ENCODE measurements around the gene C9orf43.
A peak's percentile ranks its signal among the peaks of the same experiment; 100 is the strongest.
"Not testable (repeated sequence)": the region's sequence is repeated elsewhere in the genome, so short reads cannot be mapped to it uniquely, and the experiment has no call there.

The C9orf43 gene

DNA sequence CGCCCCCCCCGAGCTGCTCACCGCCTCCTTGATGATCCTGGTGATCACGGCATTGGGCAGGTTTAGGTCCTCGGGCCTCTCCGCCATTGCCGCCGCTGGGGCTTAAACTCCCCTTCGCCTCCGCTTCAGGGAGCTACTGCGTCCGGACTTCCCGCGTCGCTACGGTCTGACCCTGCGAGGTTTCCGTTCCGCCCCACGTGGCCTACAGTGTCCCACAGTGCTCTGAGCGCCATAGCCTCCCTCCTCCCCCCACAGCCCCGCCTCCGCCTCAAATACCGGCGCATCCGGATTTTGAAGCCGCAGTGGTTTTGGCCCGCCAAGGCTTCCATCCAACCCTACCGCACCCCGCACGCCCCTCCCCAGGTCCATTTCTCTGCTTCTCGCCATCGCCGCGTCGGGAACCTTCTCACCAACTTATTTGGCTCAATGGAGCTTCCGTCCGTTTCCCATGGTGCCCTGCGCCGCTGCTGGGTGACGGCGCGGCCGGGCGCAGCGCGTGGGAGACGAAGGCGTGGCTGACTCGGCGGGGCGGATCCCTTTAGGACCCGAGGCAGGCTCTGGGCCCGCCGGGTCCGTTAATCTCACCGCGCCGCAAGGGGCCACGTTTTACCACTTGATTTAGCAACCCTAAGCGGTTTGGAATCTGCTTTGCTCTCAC lies at the start of gene C9orf43, which contains the start of gene POLE3:
C9orf43 (plus strand) TSS at position 541 of the 658 bp plus-strand sequence. CDS start 2,747 bp downstream, outside the sequence.
POLE3 (minus strand) TSS at position 469 of the 658 bp plus-strand sequence; CDS start at position 87, 382 bp downstream.
- peak; percentile 93 for DNase-seq (ENCODE audit: low spot score)

DNA sequence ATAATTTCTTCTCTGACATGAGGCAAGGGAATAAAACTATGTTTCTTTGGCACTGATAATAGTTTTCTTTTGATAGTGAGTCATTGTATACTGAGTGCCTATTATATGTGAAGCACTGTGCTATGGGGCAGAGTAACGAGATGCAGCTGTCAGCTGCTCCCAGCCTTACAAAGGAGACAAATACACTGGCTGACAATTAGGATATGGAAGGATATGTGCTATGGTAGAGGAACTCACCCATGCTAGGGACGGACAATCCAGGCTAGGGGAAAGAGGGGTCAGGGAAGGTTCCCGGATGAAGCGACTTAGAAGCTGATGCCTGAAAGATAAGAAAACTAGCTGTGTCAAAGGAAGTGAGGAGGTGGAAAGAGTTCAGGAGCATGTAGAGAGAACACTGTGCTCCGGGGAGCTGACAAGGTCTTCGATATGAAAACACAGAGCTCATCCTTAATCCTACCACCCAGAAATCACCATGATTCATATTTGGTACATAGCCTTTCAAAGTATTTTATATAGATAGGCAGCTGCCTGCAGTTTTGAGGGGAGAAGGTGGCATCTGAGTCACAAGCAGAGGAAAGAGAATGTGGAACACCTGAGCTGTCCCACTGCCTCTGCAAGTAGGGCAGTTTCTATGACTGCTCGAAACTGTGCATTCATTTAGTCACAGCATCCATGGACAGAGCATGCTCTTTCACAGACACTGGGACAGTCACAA lies 49.1 kb upstream of the C9orf43 start:
- DNase-seq (ENCODE audit: low spot score) = peak; percentile 54

DNA sequence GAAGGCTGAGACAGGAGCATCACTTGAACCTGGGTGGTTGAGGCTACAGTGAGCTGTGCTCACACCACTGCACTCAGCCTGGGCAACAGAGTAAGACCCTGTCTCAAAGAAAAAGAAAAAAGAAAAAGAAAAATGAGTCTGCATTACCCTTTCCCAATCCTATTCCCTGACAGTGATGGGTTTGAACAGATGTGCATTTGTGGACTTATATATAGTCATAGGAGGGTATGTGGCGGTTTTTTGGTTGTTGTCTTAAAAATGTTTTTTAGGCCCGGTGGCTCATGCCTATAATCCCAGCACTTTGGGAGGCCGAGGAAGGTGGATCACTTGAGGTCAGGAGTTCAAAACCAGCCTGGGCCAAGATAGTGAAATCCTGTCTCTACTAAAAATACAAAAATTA lies 47.2 kb upstream of the C9orf43 start:
- DNase-seq (ENCODE audit: low spot score) = no peak

GRCh38 chr9:113364951-113365350 lies 45.6 kb upstream of the C9orf43 start:
- DNase-seq (ENCODE audit: low spot score) = no peak

DNA sequence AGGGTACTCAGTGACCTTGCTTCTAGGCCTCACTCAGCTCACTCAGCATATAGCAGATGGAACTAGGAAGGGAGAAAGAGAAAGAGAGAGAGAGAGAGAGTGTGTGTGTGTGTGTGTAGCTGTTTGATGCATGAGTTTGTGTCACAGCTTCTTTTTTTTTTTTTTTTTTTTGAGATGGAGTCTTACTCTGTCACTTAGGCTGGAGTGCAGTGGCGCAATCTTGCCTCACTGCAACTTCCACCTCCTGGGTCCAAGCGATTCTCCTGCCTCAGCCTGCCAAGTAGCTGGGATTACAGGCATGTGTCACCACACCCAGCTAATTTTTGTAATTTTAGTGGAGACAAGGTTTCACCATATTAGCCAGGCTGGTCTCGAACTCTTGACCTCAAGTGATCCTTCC lies 44.9 kb upstream of the C9orf43 start:
- DNase-seq (ENCODE audit: low spot score) = not testable (repeated sequence)

- DNase-seq (ENCODE audit: low spot score) = no peak
Measured at GRCh38 chr9:113368348-113368981, 42.1 kb upstream of the C9orf43 start.

DNA sequence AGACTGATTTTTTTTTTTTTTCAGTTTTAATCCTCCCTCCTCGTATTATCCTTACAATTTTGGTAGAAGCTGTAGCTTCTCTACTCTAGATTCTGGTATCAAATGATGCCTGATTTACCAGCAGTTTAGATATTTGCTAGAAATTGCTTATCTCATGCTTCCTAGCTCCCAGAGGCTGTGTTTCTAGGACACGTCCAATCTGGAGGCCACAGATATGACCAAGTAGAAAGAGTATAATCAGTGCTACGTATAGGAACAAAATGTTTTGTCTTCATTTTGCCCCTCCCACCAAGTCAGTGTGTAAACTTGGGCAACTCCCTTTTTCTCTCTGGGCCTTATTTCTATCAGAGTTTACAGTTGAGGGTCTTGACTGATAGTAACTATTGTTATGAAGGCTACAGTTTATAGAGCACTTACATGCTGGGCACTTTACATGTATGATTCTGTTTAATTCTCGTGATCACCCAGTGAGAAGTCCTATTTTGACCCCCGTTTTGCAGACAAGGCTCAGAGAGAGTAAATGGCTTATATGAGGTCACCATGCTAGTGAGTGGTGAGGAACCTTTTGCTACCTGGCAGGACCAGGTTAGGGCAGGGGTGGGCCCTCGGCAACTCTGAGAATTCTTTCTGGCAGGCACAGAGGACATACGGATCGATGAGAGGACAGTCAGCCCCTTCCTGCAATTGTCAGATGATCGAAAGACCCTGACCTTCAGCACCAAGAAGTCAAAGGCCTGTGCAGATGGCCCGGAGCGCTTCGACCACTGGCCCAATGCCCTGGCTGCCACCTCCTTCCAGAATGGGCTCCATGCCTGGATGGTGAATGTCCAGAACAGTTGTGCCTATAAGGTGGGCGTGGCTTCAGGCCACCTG lies 41.3 kb upstream of the C9orf43 start:
- no peak for DNase-seq (ENCODE audit: low spot score)

DNA sequence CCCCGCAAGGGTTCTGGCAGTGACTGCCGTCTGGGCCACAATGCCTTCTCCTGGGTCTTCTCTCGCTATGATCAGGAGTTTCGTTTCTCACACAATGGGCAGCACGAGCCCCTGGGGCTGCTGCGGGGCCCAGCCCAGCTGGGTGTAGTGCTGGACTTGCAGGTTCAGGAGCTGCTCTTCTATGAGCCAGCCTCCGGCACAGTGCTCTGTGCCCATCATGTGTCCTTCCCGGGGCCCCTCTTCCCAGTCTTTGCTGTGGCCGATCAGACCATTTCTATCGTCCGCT lies 40.7 kb upstream of the C9orf43 start:
- DNase-seq (ENCODE audit: low spot score) = no peak

GRCh38 chr9:113370806-113371325 lies 39.7 kb upstream of the C9orf43 start:
- DNase-seq (ENCODE audit: low spot score) = no peak

GRCh38 chr9:113372059-113372458 lies 38.5 kb upstream of the C9orf43 start:
- no peak for DNase-seq (ENCODE audit: low spot score)

DNA sequence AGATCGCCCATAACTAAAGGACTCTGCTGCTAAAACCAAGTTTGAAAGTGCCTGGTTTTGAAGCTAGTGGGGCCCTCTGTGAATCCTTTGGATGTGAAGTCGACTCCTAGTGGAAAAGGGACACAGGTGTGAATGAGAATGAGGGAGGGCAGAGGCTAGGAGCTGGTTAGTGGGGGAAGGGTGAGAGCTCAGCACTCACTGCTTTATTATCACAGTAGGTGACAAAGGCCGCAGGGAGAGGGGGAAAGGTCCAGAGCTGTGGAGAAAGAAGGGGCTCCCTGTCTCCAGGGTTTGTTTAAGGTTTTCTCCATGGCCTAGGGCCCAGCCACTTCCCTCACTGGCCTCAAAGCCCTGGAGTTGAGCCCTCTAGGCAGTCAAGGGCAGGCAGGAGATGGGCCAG lies 37.3 kb upstream of the C9orf43 start:
- DNase-seq (ENCODE audit: low spot score) = no peak

DNA sequence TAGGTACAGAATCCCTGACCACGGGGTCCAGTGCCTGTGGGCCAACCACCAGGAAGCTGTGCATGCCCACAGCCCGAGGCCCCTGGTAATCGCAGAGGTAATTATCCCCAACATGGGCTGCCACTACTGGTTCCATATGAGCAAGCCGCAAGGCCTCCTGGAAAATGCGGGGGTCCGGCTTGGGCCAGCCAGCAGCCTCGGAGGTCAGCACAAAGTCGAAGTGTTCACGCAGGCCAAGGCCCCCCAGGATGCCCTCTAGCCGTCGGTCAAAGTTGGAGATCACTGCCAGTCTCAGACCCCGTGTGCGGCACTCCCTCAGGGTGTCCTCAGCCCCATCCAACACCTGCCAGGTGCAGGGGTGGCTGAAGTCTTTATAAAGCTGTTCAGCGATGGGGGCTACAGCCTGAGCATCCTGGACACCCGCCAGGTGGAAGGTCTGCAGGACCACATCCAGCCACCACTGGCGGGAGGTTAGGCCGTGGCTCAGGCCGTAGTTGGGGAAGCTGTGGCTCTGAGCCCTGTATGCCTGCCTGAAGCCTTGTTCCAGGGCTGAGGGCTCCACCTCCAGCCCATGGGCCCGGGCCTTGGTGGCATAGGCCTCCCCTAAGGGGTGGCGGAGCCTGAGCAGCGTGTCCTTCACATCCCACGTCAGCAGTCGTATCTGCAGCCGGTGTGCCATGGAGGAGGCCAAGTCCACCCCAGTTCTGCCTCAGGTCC lies 36.7 kb upstream of the C9orf43 start:
- no peak for DNase-seq (ENCODE audit: low spot score)

- no peak for DNase-seq (ENCODE audit: low spot score)
Measured at GRCh38 chr9:113375057-113376023, 35.2 kb upstream of the C9orf43 start.

- peak; percentile 90 for DNase-seq (ENCODE audit: low spot score)
Measured at GRCh38 chr9:113376634-113377567, 33.6 kb upstream of the C9orf43 start, which contains the start of gene HDHD3. Gene HDHD3 (minus strand): TSS chr9:113376986. CDS start chr9:113374354, 2,632 bp downstream.

DNA sequence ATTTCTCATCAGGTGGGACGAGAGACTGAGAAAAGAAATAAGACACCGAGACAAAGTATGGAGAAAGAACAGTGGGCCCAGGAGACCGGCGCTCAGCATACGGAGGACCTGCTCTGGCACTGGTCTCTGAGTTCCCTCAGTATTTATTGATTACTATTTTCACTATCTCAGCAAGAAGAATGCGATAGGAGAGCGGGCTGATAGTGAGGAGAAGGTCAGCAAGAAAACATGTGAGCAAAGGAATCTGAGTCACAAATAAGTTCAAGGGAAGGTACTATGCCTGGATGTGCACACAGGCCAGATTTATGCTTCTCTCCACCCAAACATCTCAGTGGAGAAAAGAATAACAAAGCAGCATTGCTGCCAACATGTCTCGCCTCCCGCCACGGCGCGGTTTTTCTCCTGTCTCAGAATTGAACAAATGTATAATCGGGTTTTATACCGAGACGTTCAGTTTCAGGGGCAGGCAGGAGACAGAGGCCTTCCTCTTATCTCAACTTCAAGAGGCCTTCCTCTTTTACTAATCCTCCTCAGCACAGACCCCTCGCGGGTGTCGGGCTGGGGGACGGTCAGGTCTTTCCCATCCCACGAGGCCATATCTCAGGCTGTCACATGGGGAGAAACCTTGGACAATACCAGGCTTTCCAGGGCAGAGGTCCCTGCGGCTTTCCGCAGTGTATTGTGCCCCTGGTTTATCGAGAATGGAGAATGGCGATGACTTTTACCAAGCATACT lies 31.3 kb upstream of the C9orf43 start:
- DNase-seq (ENCODE audit: low spot score) = not testable (repeated sequence)

DNA sequence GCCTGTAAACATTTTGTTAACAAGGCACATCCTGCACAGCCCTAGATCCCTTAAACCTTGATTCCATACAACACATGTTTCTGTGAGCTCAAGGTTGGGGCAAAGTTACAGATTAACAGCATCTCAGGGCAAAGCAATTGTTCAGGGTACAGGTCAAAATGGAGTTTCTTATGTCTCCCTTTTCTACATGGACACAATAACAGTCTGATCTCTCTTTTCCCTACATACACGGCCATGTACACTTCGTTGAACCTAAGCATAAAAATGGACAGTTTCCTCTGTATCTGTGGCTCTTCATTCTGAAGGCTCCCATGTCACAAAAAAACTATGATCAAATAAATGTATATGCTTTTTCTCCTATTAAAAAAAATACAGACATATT lies 30.7 kb upstream of the C9orf43 start:
- DNase-seq (ENCODE audit: low spot score) = not testable (repeated sequence)

DNA sequence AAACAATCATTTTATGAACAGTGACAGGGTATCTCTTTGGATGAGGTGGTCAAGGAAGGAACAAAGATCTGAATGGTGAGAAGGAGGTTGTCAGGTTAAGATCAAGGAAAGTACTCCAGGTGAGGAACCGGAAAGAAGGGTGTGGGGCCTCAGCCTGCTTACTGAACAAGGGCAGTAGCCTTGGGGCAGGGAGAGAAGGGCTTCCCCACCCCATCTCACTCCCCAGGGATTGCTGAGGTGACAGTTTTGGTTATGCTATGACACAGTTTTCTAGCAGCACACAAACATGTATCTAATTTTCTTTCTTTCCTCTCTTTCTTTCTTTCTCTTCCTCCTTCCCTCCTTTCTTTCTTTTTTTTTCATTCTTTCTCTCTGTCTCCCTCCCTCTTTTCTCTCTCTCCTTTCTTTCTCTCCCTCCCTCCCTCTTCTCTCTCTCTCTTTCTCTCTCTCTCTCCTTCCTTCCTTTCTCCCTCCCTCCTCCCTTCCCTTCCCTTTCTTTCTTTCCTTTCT lies 29.6 kb upstream of the C9orf43 start:
- DNase-seq (ENCODE audit: low spot score) = no peak

GRCh38 chr9:113381441-113381840 lies 29.1 kb upstream of the C9orf43 start:
- DNase-seq (ENCODE audit: low spot score) = not testable (repeated sequence)

Data from hepatic stellate cell (primary cell).